ENCODE results near the gene PLEKHH2. TPM values are rescaled to one million over a fixed set of nuclear protein-coding genes. Genes with fewer than 3 reads are reported as not detected.
A peak's percentile ranks its signal among the peaks of the same experiment; 100 is the strongest.

The PLEKHH2 gene
- total and polyA plus RNA-seq, 2 of the 13 experiments (the other 11 are each of a cell fraction or from before 2014, with no cell fraction given): 1.1 to 3.0 TPM

GRCh38 chr2:43634604-43635306 lies 2.3 kb upstream of the PLEKHH2 start (continued):
- TF ChIP-seq, protein P1, sequence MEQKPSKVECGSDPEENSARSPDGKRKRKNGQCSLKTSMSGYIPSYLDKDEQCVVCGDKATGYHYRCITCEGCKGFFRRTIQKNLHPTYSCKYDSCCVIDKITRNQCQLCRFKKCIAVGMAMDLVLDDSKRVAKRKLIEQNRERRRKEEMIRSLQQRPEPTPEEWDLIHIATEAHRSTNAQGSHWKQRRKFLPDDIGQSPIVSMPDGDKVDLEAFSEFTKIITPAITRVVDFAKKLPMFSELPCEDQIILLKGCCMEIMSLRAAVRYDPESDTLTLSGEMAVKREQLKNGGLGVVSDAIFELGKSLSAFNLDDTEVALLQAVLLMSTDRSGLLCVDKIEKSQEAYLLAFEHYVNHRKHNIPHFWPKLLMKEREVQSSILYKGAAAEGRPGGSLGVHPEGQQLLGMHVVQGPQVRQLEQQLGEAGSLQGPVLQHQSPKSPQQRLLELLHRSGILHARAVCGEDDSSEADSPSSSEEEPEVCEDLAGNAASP (CRISPR knock-in tag; IDR thresholded peaks at IDR 0.05; ENCODE audit: borderline replicate concordance): 0 out of 2 replicates have a peak, but pooled peaks have one; percentile 49
- TF ChIP-seq, protein P2, sequence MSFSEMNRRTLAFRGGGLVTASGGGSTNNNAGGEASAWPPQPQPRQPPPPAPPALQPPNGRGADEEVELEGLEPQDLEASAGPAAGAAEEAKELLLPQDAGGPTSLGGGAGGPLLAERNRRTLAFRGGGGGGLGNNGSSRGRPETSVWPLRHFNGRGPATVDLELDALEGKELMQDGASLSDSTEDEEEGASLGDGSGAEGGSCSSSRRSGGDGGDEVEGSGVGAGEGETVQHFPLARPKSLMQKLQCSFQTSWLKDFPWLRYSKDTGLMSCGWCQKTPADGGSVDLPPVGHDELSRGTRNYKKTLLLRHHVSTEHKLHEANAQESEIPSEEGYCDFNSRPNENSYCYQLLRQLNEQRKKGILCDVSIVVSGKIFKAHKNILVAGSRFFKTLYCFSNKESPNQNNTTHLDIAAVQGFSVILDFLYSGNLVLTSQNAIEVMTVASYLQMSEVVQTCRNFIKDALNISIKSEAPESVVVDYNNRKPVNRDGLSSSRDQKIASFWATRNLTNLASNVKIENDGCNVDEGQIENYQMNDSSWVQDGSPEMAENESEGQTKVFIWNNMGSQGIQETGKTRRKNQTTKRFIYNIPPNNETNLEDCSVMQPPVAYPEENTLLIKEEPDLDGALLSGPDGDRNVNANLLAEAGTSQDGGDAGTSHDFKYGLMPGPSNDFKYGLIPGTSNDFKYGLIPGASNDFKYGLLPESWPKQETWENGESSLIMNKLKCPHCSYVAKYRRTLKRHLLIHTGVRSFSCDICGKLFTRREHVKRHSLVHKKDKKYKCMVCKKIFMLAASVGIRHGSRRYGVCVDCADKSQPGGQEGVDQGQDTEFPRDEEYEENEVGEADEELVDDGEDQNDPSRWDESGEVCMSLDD (CRISPR knock-in tag; IDR thresholded peaks at IDR 0.05; ENCODE audit: borderline replicate concordance): no peak
- TF ChIP-seq HOXA3 (CRISPR knock-in tag; IDR thresholded peaks at IDR 0.05): no peak
- peak; percentile 98 for TF ChIP-seq ZNF710 (CRISPR knock-in tag; IDR thresholded peaks at IDR 0.05; ENCODE audit: borderline replicate concordance)
- no peak for TF ChIP-seq ZNF772 (CRISPR knock-in tag; IDR thresholded peaks at IDR 0.05)
- no peak for TF ChIP-seq ARNTL (CRISPR knock-in tag; IDR thresholded peaks at IDR 0.05)
- TF ChIP-seq ZNF513 (CRISPR knock-in tag; conservative IDR thresholded peaks at IDR 0.05): no peak
- TF ChIP-seq ZZZ3 (CRISPR knock-in tag; IDR thresholded peaks at IDR 0.05; ENCODE audit: borderline replicate concordance): no peak
- no peak for TF ChIP-seq ZSCAN5A (CRISPR knock-in tag; IDR thresholded peaks at IDR 0.05; ENCODE audit: borderline replicate concordance)
- peak; percentile 25 for TF ChIP-seq XRCC5 (optimal IDR thresholded peaks at IDR 0.05; ENCODE audit: low read length)
- no peak for TF ChIP-seq GZF1 (CRISPR knock-in tag; IDR thresholded peaks at IDR 0.05)
- TF ChIP-seq ZBTB46 (CRISPR knock-in tag; IDR thresholded peaks at IDR 0.05; ENCODE audit: borderline replicate concordance): no peak
- TF ChIP-seq ZNF724P (CRISPR knock-in tag; IDR thresholded peaks at IDR 0.05; ENCODE audit: borderline replicate concordance): no peak
- no peak for TF ChIP-seq ZSCAN20 (CRISPR knock-in tag; IDR thresholded peaks at IDR 0.05; ENCODE audit: borderline replicate concordance)
- TF ChIP-seq ZNF30 (CRISPR knock-in tag; IDR thresholded peaks at IDR 0.05): no peak
- no peak for TF ChIP-seq ZSCAN22 (CRISPR knock-in tag; IDR thresholded peaks at IDR 0.05)
